ENCODE results near the gene BCAS3. TPM values are rescaled to one million over a fixed set of nuclear protein-coding genes. Genes with fewer than 3 reads are reported as not detected.

BCAS3 gene
- total RNA-seq, 1 donor from 2014 or later, result 50.8 TPM

DNA sequence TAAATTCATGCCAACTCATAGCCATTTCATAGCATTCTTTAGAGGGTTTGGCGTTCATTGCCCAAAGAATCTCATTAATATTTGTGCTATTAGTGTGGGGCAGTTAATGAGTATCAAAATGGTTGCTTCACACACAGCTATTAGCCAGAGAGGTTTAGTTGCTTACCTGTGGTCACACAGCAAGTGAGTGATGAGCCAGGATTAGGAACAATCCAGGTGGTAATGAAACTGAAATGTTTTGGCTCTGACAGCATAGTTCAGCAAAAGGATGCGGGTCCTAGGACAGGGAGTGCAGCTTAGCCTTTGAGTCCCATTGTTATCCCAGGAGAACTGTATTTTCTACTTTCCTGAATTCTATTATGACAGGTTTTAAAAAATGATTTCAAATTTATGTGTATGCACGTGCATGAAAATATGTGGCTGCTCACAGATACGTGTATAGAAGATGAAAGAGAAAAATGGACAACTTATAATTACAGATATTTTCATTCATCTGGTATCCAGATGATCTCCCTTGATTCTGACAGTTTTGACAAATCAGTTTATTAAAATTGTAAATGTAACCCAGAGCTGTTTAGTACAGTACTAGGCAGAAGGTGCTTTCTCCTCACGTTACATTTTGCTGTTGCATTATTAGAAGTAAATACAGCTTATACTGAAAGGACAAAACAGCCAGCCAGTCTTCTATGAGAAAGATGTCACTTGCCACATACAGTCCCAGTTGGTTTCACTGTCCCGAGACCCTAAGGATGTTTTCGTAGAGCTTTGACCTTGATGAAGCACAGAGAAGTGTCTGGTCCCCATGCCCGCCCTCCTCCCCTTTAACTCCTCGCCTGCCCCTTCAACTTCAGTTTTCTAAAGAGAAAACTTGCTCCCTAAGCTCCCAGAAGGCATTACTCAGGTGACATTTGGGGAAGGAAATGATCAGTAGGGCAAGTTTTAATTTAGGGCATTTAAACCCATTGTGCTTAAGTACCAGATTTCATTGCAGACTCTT lies 622.2 kb downstream of the BCAS3 start:
- DNase-seq, result no peak

DNA sequence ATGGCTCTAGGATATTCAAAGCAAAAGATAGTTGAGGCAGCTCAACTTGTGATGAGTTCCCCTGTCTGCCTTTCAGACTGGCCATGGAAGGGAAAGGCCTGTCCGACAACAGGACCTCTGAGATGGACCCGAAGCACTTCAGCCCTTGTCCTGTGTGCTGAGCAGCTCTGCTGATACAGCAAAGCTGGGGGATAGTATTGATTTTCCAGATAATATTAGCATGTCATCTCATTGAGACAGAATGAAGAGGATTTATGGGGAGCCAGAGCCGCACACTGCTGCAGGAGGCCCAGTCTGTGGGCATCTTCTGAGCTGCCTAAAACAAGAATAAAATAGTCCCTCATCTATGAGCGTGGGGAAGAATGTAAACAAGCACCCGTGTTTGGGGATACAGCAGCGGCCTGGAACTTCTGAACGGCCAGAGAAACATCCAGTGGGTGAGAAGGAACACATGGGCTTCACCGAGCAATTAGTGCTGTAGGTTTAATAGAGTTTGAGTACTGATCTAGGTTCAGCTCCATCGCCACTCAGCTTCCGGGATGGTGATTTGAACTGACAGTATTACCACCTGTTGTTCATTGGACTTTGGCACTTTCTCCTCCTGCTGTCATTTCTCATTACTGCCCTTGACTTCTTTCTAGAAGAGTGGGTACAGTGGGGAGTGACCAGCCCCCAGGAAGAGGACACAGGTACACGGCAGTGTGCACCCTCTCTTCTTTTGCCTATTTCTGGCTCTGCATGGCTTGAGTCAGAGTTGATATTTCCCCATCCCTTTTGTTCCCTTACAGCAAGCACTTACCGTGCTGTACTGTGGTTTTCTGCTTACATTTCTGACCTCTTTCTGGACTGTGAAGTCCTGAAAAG lies 625.5 kb downstream of the BCAS3 start:
- no peak for DNase-seq

- no peak for DNase-seq
Measured at GRCh38 chr17:61303817-61304096, 626.1 kb downstream of the BCAS3 start.

DNA sequence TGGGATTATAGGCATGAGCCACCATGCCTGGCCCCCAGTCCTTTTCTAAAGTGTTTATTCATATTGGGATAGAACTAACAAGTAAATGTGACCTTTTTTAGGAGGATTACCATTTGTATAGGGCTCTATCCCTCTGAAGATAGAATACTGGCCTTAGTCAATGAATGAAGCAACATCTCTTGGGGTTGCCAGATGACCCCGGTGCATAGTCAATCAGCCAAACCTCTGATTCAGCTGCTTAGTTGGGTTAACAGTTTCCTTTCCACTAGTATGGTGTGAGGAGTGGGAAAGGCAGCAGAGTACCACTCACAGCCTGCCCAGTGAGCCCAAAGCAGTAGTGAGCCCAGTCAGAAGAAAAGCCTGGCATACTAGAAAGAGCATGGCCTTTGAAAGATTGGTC lies 627.4 kb downstream of the BCAS3 start:
- DNase-seq, result no peak

- DNase-seq, result no peak
Measured at GRCh38 chr17:61306003-61306402, 628.4 kb downstream of the BCAS3 start.

GRCh38 chr17:61307905-61308886 lies 630.5 kb downstream of the BCAS3 start:
- no peak for DNase-seq

- no peak for DNase-seq
Measured at GRCh38 chr17:61309362-61310256, 632.0 kb downstream of the BCAS3 start.

GRCh38 chr17:61310590-61310989 lies 632.9 kb downstream of the BCAS3 start:
- no peak for DNase-seq

DNA sequence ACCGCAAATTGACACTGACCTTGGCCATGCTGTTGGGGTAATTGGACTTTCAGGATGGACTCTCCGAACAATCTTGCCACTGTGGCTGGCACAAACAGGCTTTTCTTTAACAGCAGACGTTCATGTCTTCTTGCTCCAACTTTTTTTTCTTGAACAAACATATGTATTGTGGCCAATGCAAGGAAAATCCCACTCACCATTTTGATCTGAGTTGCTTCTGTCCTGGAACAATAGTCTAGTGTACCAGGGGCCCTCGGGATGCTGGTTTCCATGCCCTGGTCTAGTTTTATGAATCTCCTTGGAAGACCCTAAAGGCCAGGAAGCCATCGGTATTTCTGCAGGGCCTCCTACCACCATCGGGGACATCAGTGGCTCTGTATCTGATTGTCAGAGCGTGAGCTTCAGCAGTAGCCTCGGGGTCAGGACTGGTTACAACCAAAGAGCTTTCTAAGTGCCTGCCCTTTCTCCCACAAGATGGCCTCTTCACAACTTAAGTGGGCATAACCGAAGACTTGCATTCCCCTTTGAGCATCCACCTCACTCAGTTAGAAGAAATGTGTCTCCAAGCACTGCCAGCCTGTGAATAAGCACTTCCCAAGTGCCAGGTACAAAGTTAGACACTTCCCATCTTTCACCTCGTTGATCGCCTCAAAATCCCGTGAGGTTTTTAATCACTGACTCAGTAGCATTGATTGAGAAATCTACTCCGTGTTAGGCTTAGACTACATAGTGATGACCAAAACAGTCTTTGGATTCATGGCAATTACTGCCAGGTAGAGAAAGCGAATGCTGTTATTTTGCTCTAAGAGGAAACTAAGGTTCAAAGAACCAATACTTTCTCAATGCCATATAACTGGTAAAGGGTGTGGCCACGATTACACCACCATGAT lies 635.0 kb downstream of the BCAS3 start:
- no peak for DNase-seq

DNA sequence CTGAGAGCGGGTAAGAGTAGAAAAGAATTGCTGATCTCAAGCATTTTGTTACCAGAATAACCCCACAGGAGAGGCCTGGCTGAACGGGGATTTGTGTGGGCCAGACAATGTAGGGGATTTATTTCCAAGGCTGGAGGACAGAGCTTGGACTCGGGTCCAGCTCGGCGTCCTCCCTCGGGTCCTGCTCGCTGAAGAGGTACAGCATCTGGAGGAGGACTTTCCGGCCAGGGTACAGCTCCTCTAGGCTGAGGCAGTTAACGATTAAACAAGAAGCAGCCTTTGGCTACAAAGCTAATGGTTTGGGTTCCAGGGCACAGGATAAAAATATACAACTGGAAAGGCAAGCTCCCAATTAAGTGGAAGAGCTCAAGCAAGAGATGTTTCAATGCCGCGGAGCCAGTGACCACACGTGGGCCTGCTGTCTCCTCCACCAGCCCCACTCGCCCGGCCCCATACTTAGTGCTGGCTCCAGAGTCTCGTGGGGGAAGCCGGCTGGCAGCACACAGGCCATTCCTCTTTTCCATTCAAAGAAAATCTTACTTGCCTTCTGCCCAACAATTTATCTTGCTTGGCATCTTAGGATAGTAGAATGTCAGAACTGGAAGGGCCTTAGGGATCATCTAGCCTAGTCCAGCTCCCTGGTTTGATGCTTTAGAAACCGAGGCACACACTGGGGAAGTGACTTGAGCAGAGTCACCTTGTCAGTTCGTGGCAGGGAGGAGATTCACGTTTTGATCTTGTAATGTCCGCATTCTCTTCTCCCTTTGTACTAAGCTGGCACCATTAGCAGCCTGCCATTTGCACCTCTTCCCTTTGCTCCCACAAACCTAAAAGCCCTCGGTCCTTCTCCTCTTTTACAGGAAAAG lies 636.0 kb downstream of the BCAS3 start:
- no peak for DNase-seq

GRCh38 chr17:61314368-61315078 lies 636.9 kb downstream of the BCAS3 start:
- peak; percentile 38 for DNase-seq

GRCh38 chr17:61316633-61317032 lies 639.0 kb downstream of the BCAS3 start:
- no peak for DNase-seq

DNA sequence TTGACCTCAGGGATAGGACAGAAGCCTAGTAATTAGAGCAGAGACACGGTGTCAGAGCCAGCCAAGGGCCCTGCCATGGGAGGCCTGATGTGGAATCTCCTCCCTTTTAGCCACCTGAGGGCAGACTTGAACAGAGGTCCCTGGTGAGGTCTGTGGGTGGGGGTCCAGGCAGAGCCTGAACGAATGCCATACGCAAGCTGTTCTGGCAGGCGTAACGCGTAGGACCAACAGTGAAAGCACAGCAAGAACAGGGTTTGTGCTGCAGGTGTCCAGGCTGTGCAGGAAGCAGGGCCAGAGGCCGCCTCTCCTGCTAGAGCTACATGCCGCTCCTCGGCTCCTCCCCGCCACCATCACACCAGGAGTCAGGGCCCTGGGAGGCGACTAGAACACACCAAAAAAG lies 640.1 kb downstream of the BCAS3 start:
- DNase-seq, result no peak

GRCh38 chr17:61318684-61319098 lies 641.0 kb downstream of the BCAS3 start:
- DNase-seq, result no peak

DNA sequence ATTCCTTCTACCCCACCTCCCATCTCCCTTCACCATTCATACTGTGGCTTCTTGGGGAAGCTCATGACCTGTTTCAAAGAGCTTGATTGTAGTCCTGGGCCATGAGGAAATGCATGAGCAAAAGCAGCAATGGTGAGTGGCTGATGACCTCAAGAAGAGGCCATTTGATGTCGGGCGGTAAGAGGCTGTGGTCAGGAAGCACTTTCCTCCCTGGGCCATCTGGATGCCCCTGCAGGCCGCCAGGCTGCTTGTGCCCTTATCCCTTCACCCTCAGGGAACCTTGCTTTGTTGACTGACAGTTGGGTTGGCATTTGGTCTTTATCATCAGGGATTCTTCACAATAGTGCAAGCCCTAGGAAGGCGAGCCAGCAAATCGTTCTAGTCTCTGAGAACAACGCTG lies 643.7 kb downstream of the BCAS3 start:
- no peak for DNase-seq

DNA sequence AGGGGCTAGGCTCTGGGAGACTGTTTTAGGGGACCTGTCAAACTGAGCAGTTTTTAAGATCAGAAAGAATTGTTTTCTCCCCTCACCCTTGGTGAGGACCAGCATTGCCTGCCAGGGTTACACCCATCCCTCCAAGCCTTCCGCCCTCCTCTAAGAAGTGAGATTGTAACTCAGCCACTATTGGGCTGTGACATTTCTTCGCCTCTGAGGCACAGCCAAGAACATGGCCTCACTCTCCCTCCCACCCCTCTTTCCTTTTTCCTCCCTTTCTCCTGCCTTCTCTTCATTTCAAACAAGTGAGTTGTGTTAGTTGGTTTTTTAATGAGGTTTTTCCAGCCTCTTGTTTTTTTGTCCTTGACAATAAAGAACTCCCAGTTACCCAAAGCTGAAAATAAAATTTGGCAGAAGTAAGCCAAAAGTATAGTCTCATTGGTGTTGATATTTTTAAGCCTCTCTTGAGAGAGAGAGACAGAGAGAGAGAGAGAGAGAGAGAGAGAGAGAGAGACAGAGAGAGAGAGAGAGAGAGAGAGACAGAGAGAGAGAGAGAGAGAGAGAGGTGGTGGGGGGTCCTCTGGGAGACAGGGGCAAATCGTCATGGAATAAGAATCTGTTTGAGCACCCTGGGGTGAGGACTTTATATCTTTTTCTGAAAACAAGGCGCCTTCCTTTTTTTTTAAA lies 644.8 kb downstream of the BCAS3 start:
- DNase-seq, result no peak
